Measurements from ENCODE around the gene CRHR2. TPM values are rescaled to one million over a fixed set of nuclear protein-coding genes. Genes with fewer than 3 reads are reported as not detected.

The CRHR2 gene
- total and polyA plus RNA-seq, 11 donors = 0.06 to 1.6 (median 0.71) TPM; not detected in 1

GRCh38 chr7:30699706-30700495 lies 17.6 kb upstream of the CRHR2 start:
- TF ChIP-seq CTCF (IDR thresholded peaks at IDR 0.05) = no peak
- no peak for TF ChIP-seq POLR2A (IDR thresholded peaks at IDR 0.05)
- WGBS, 4 donors = 61 to 72% (median 63%) methylated on average over 11 to 17 of the region's 17 CpGs
- DNase-seq (no peak), ATAC-seq (peak in 3 of 4 donors; percentile 23 to 53 (median 47))
- intact Hi-C loops (cut with DNase I) = loop anchor here in 2 of 10 donors (5.0 kb wide), 1 partner anchor 37 kb away; no protein-coding TSS in a partner anchor
- Histone ChIP-seq H3K27ac (no peak overlapping the region), H3K4me3 (no peak overlapping the region), H3K27me3 (no peaks in the 10 kb centered on the region), H3K4me1 (peaks cover 0 to 36% (median 12%) of the 10 kb centered on the region in 12 donors), H3K9me3 (no peaks in the 10 kb centered on the region), H3K36me3 (no peaks in the 10 kb centered on the region)

GRCh38 chr7:30698481-30698880 lies 16.2 kb upstream of the CRHR2 start:
- Histone ChIP-seq H3K4me3 (peak overlapping the region in 7 of 12 donors; percentile 8 to 44 (median 26)), H3K9me3 (no peaks in the 10 kb centered on the region), H3K27ac (peak overlapping the region in 1 of 12 donors; percentile 25), H3K36me3 (no peaks in the 10 kb centered on the region), H3K4me1 (peaks cover 0 to 44% (median 15%) of the 10 kb centered on the region in 12 donors), H3K27me3 (no peaks in the 10 kb centered on the region)
- ATAC-seq (no peak), DNase-seq (no peak)
- TF ChIP-seq CTCF (IDR thresholded peaks at IDR 0.05) = no peak
- TF ChIP-seq POLR2A (IDR thresholded peaks at IDR 0.05) = no peak
- intact Hi-C loops (cut with DNase I) = no loop called here
- 86 to 94% (median 93%) methylated on average over 4 of the region's 4 CpGs for WGBS, 4 donors

- ATAC-seq (peak in 3 of 4 donors; percentile 41 to 59 (median 46)), DNase-seq (no peak)
- TF ChIP-seq CTCF (IDR thresholded peaks at IDR 0.05) = no peak
- no peak for TF ChIP-seq POLR2A (IDR thresholded peaks at IDR 0.05)
- H3K27me3 ChIP-seq = no peaks in the 10 kb centered on the region
- WGBS, 4 donors = 66 to 75% (median 72%) methylated on average over 11 to 15 of the region's 15 CpGs
- no peaks in the 10 kb centered on the region for H3K9me3 ChIP-seq
- H3K36me3 ChIP-seq = no peaks in the 10 kb centered on the region
- intact Hi-C loops (cut with DNase I) = no loop called here
- peak overlapping the region in 8 of 12 donors; percentile 17 to 50 (median 29) for H3K27ac ChIP-seq
- H3K4me3 ChIP-seq = peak overlapping the region in 8 of 12 donors; percentile 8 to 44 (median 28)
- H3K4me1 ChIP-seq = peaks cover 0 to 44% (median 15%) of the 10 kb centered on the region in 12 donors
Measured at GRCh38 chr7:30697719-30698460, 15.6 kb upstream of the CRHR2 start.

Measured in heart left ventricle (tissue), 16 donors.